Caco-2 (cell line): ENCODE results near the gene KPNA4. TPM values are rescaled to one million over a fixed set of nuclear protein-coding genes. Genes with fewer than 3 reads are reported as not detected.

Experiments used
- BruUV-seq: library from RNA; stranded (reverse); fragments of 400-500 nt; replicated peaks from 2 replicates; lab custom pipeline; 2021; lab: Mats Ljungman, UMichigan
- CTCF ChIA-PET: fragments of 300-600 bp; sonication (Branson Sonifier 250); formaldehyde crosslinking; loops from one replicate; lab custom pipeline; 2022; ENCODE audit warnings: antibody characterized with exemption; lab: Charles Lee
- POLR2A ChIA-PET: fragments of 300-600 bp; sonication (Branson Sonifier 250); formaldehyde crosslinking; loops from one replicate; lab custom pipeline; 2022; ENCODE audit warnings: antibody characterized with exemption; lab: Charles Lee
- DNase-seq, 2 experiments: peaks; one replicate each; pipeline versions ENCODE4 v3.0.0 to v3.0.0-alpha.2; 2020 to 2022
- H3K27me3 ChIP-seq: replicated peaks from 2 replicates; pipeline ENCODE4 v1.6.0; 2011; ENCODE audit warnings: low read length; ENCODE audit not compliant: control insufficient read depth, insufficient read depth
- H3K36me3 ChIP-seq: 2 replicates; pipeline ENCODE4 v1.5.1; 2011; ENCODE audit warnings: low read length; ENCODE audit not compliant: control insufficient read depth, insufficient read depth
- H3K4me1 ChIP-seq: fragments of 250-450 bp; sonication (Bioruptor Pico); 2 replicates; pipeline ENCODE4 v1.5.1; 2020; ENCODE audit warnings: mild to moderate bottlenecking
- H3K4me3 ChIP-seq: 2 replicates; pipeline ENCODE4 v1.5.1; 2011; ENCODE audit warnings: low read depth, mild to moderate bottlenecking, control low read depth, low read length
- H3K9me3 ChIP-seq: fragments of 250-450 bp; sonication (Bioruptor Pico); 2 replicates; pipeline ENCODE4 v1.5.1; 2020; ENCODE audit warnings: mild to moderate bottlenecking, moderate library complexity
- H3K27ac Mint-ChIP-seq: one replicate; pipeline ENCODE4 v1.8.0; 2022; ENCODE audit warnings: mixed read lengths; ENCODE audit not compliant: unreplicated experiment
- H3K27me3 Mint-ChIP-seq: one replicate; pipeline ENCODE4 v1.8.0; 2022; ENCODE audit warnings: mixed read lengths; ENCODE audit not compliant: insufficient read depth, unreplicated experiment
- H3K36me3 Mint-ChIP-seq: one replicate; pipeline ENCODE4 v1.8.0; 2022; ENCODE audit warnings: mild to moderate bottlenecking, mixed read lengths; ENCODE audit not compliant: insufficient read depth, unreplicated experiment
- H3K4me1 Mint-ChIP-seq: one replicate; pipeline ENCODE4 v1.8.0; 2022; ENCODE audit warnings: low read depth, mixed read lengths; ENCODE audit not compliant: unreplicated experiment
- H3K4me3 Mint-ChIP-seq: one replicate; pipeline ENCODE4 v1.8.0; 2022; ENCODE audit warnings: mild to moderate bottlenecking, moderate library complexity, mixed read lengths; ENCODE audit not compliant: unreplicated experiment
- H3K9me3 Mint-ChIP-seq: one replicate; pipeline ENCODE4 v1.8.0; 2022; ENCODE audit warnings: mixed read lengths; ENCODE audit not compliant: unreplicated experiment
- CTCF ChIP-seq, 2 experiments: fragments of 200-600 bp in 1 of 2; IDR thresholded peaks; 1 replicate in 1 of 2; 2 replicates in 1 of 2; pipeline versions ENCODE4 v1.5.1 to v1.8.0; 2011 to 2022; ENCODE audit warnings: antibody characterized with exemption in 1 of 2, control low read depth in 1 of 2, inconsistent platforms in 1 of 2, low read depth in 1 of 2, low read length in 1 of 2, mild to moderate bottlenecking in 1 of 2, moderate library complexity in 1 of 2; ENCODE audit not compliant: insufficient read depth in 1 of 2, severe bottlenecking in 1 of 2, unreplicated experiment in 1 of 2
- intact Hi-C: fragments of 100-400 bp; cut with micrococcal nuclease; formaldehyde crosslinking; loops from one replicate; pipeline ENCODE4 v1.10.0; 2022; ENCODE audit not compliant: unreplicated experiment
- total RNA-seq: library from RNA; stranded (reverse); gene quantifications from 2 replicates; pipeline ENCODE4 v1.2.3, GENCODE V29; 2022

The KPNA4 gene
- total RNA-seq, 1 experiment from 2014 or later: 60.5 TPM

DNA sequence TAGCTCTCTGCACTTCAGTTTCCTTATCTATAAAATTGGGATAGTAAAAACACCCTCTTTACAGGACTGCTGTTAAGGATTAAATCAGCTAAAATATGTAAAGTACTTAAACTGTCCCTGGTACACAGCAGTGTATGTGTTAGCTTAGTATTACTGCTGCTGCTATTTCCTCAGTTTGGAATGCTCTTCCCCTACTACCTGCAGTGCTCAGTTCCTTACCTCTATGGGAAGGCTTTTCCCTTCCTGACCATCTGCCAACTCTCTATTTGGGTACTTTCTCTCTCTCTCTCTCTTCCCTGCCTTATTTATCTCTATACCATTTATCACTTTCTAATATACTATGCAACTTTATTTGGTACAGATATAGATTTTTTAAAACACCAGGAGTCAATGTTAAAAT, 26.5 kb downstream of the KPNA4 start:
- H3K9me3 ChIP-seq: no peaks in the 10 kb centered on the region
- H3K4me3 ChIP-seq: no peak overlapping the region
- POLR2A ChIA-PET: no interaction called here
- CTCF ChIA-PET: no interaction called here
- TF ChIP-seq CTCF (IDR thresholded peaks at IDR 0.05; ENCODE audit: insufficient read depth in 1 of 2, low read depth in 1 of 2, low read length in 1 of 2, severe bottlenecking in 1 of 2, unreplicated experiment in 1 of 2): no peak
- Mint-ChIP-seq H3K4me3 (no peak overlapping the region), H3K9me3 (no peaks in the 10 kb centered on the region), H3K27me3 (no peaks in the 10 kb centered on the region), H3K27ac (no peak overlapping the region), H3K36me3 (peaks cover 4% of the 10 kb centered on the region), H3K4me1 (peaks cover 11% of the 10 kb centered on the region)
- no peaks in the 10 kb centered on the region for H3K4me1 ChIP-seq
- no peaks in the 10 kb centered on the region for H3K27me3 ChIP-seq
- no peak for DNase-seq
- intact Hi-C loops: no loop called here
- no TSS peak for BruUV-seq
- no peaks in the 10 kb centered on the region for H3K36me3 ChIP-seq

DNA sequence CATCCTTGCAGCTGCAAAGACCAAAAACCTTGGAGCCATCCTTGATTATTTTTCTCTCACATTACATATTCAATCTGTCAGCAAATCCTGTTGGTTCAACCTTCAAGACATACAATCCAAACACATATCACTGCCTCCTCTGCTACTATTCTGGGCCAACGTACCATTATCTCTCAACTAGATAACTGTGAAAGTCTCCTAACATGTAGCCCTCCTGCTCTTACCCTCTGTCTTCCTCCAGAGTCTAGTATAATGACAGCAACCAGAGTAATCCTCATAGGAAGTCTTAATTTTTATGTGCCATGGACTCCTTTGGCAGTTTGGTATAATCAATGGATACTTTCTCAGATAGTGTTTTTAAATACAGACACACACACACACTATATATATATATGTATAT, 27.6 kb downstream of the KPNA4 start:
- no peak overlapping the region for H3K4me3 ChIP-seq
- H3K4me3 Mint-ChIP-seq: no peak overlapping the region
- no peaks in the 10 kb centered on the region for H3K4me1 ChIP-seq
- no peaks in the 10 kb centered on the region for H3K36me3 ChIP-seq
- intact Hi-C loops: no loop called here
- H3K27me3 Mint-ChIP-seq: no peaks in the 10 kb centered on the region
- H3K9me3 ChIP-seq: no peaks in the 10 kb centered on the region
- H3K27ac Mint-ChIP-seq: no peak overlapping the region
- peaks cover 4% of the 10 kb centered on the region for H3K36me3 Mint-ChIP-seq
- peaks cover 11% of the 10 kb centered on the region for H3K4me1 Mint-ChIP-seq
- no peaks in the 10 kb centered on the region for H3K27me3 ChIP-seq
- TF ChIP-seq CTCF (IDR thresholded peaks at IDR 0.05; ENCODE audit: insufficient read depth in 1 of 2, low read depth in 1 of 2, low read length in 1 of 2, severe bottlenecking in 1 of 2, unreplicated experiment in 1 of 2): no peak
- BruUV-seq: no TSS peak
- no peaks in the 10 kb centered on the region for H3K9me3 Mint-ChIP-seq
- DNase-seq: no peak
- CTCF ChIA-PET: no interaction called here
- POLR2A ChIA-PET: no interaction called here

GRCh38 chr3:160532371-160532770, 33.0 kb downstream of the KPNA4 start:
- Mint-ChIP-seq H3K27ac (no peak overlapping the region), H3K9me3 (no peaks in the 10 kb centered on the region), H3K4me3 (no peak overlapping the region), H3K27me3 (no peaks in the 10 kb centered on the region), H3K4me1 (no peaks in the 10 kb centered on the region), H3K36me3 (peaks cover 43% of the 10 kb centered on the region)
- H3K27me3 ChIP-seq: no peaks in the 10 kb centered on the region
- H3K4me1 ChIP-seq: no peaks in the 10 kb centered on the region
- no peaks in the 10 kb centered on the region for H3K36me3 ChIP-seq
- DNase-seq: no peak
- H3K4me3 ChIP-seq: no peak overlapping the region
- TF ChIP-seq CTCF (IDR thresholded peaks at IDR 0.05; ENCODE audit: insufficient read depth in 1 of 2, low read depth in 1 of 2, low read length in 1 of 2, severe bottlenecking in 1 of 2, unreplicated experiment in 1 of 2): no peak
- no TSS peak for BruUV-seq
- ChIA-PET POLR2A (interaction anchor here (0.6 kb wide), 1 partner anchor 25 kb away, joined by 17 read pairs; no protein-coding TSS in a partner anchor), CTCF (no interaction called here)
- no peaks in the 10 kb centered on the region for H3K9me3 ChIP-seq
- intact Hi-C loops: no loop called here
